ENCODE data around the gene SLFN12L. TPM values are rescaled to one million over a fixed set of nuclear protein-coding genes. Genes with fewer than 3 reads are reported as not detected.

The SLFN12L gene
- total RNA-seq, 1 experiment from 2014 or later = not detected

GRCh38 chr17:35468475-35468874, 69.0 kb downstream of the SLFN12L start:
- peaks cover 37% of the 10 kb centered on the region for H3K27me3 Mint-ChIP-seq (ENCODE audit: low read depth)
- Histone ChIP-seq H3K18ac (ENCODE audit: insufficient read length, low read depth, low read length) (no peak overlapping the region), H2AK5ac (ENCODE audit: insufficient read length, low read length) (no peak overlapping the region), H4K5ac (ENCODE audit: insufficient read length, low read depth, low read length) (no peak overlapping the region), H3K56ac (ENCODE audit: insufficient read length, low read depth, low read length) (no peak overlapping the region), H3K79me2 (ENCODE audit: insufficient read depth, low read length) (no peaks in the 10 kb centered on the region), H3K4me2 (ENCODE audit: insufficient read depth, insufficient read length, low read length) (no peak overlapping the region), H3K79me1 (ENCODE audit: insufficient read depth, low read depth, low read length, poor library complexity, severe bottlenecking) (no peaks in the 10 kb centered on the region), H3K9ac (ENCODE audit: extremely low read depth, insufficient read length, low read length) (no peak overlapping the region), H4K91ac (ENCODE audit: insufficient read length, low read depth, low read length) (no peak overlapping the region), H3K23ac (ENCODE audit: insufficient read length, low read depth, low read length) (no peak overlapping the region), H3T11ph (ENCODE audit: low read length) (no peak overlapping the region), H2BK5ac (ENCODE audit: insufficient read length, low read length) (no peak overlapping the region), H2BK120ac (ENCODE audit: low read depth, low read length, poor library complexity, severe bottlenecking) (no peak overlapping the region), H3K27ac (ENCODE audit: insufficient read length, low read depth, low read length) (no peak overlapping the region), H3K14ac (ENCODE audit: insufficient read depth, low read length) (no peak overlapping the region), H4K20me1 (ENCODE audit: control insufficient read depth, insufficient read depth, insufficient read length) (no peaks in the 10 kb centered on the region), H2AFZ (ENCODE audit: low read length) (no peak overlapping the region), H3K9me3 (ENCODE audit: control insufficient read depth, low read depth, low read length) (no peaks in the 10 kb centered on the region), H2BK20ac (ENCODE audit: low read depth, low read length, poor library complexity, severe bottlenecking) (no peak overlapping the region), H2BK12ac (ENCODE audit: insufficient read length, low read depth, low read length) (no peak overlapping the region), H3K23me2 (ENCODE audit: insufficient read length, low read depth, low read length, poor library complexity, severe bottlenecking) (no peaks in the 10 kb centered on the region), H3K4ac (ENCODE audit: low read depth, low read length) (no peak overlapping the region), H2BK15ac (ENCODE audit: low read depth, low read length) (no peak overlapping the region), H3K4me1 (ENCODE audit: insufficient read depth, low read length) (no peaks in the 10 kb centered on the region), H4K8ac (replicated peaks; ENCODE audit: insufficient read length, low read depth, low read length) (no peak overlapping the region), H3K27me3 (ENCODE audit: insufficient read depth, low read length) (no peaks in the 10 kb centered on the region)
- DNase-seq = no peak
- no peaks in the 10 kb centered on the region for H3K36me3 Mint-ChIP-seq (ENCODE audit: insufficient read depth in 1 of 3, low read depth in 3 of 3)
- no peaks in the 10 kb centered on the region for H3K9me3 Mint-ChIP-seq
- no peak overlapping the region for H3K4me3 Mint-ChIP-seq
- no CpG with 5 or more reads among the region's 4 CpGs for WGBS (ENCODE audit: extremely low coverage, insufficient read length, low lambda C conversion rate)
- no peak overlapping the region for H3K27ac Mint-ChIP-seq
- no peaks in the 10 kb centered on the region for H3K4me1 Mint-ChIP-seq
- no peak for TF ChIP-seq CTCF (conservative IDR thresholded peaks at IDR 0.05)
